NCI-H1436 treated with DMSO at 0.1 percent for 48 hours (cell line): ENCODE data around the gene PDE4D.
"Not testable (repeated sequence)": the region's sequence is repeated elsewhere in the genome, so short reads cannot be mapped to it uniquely, and the experiment has no call there.

Experiments used
- DNase-seq: peaks from one replicate; lab custom pipeline; 2025; lab: John Stamatoyannopoulos, UW

PDE4D gene

GRCh38 chr5:58965677-58966414 is 927.7 kb downstream of the PDE4D start:
- no peak for DNase-seq

GRCh38 chr5:58963821-58964220 is 929.7 kb downstream of the PDE4D start:
- no peak for DNase-seq

GRCh38 chr5:58963361-58963760 is 930.2 kb downstream of the PDE4D start:
- DNase-seq: no peak

GRCh38 chr5:58961631-58962280 is 931.8 kb downstream of the PDE4D start:
- DNase-seq: no peak

GRCh38 chr5:58958701-58959100 is 934.8 kb downstream of the PDE4D start:
- DNase-seq: no peak

- DNase-seq: not testable (repeated sequence)
These were observed 940.3 kb downstream of the PDE4D start for GRCh38 chr5:58953218-58953617.

GRCh38 chr5:58950224-58950623 is 943.3 kb downstream of the PDE4D start:
- no peak for DNase-seq

- no peak for DNase-seq
These were observed 947.3 kb downstream of the PDE4D start for GRCh38 chr5:58946230-58946629.

GRCh38 chr5:58944221-58944620 is 949.3 kb downstream of the PDE4D start:
- DNase-seq: no peak

GRCh38 chr5:58940446-58940845 is 953.1 kb downstream of the PDE4D start:
- no peak for DNase-seq

- DNase-seq: no peak
These were observed 953.9 kb downstream of the PDE4D start for GRCh38 chr5:58939664-58940063.

GRCh38 chr5:58938563-58939424 is 954.7 kb downstream of the PDE4D start:
- DNase-seq: no peak

- DNase-seq: no peak
These were observed 956.4 kb downstream of the PDE4D start for GRCh38 chr5:58937031-58937681.

- DNase-seq: no peak
These were observed 958.9 kb downstream of the PDE4D start for GRCh38 chr5:58934629-58935097.

- no peak for DNase-seq
These were observed 959.5 kb downstream of the PDE4D start for GRCh38 chr5:58933891-58934628.

GRCh38 chr5:58932057-58932612 is 961.4 kb downstream of the PDE4D start:
- no peak for DNase-seq

- DNase-seq: no peak
These were observed 963.0 kb downstream of the PDE4D start for GRCh38 chr5:58930520-58930919.

GRCh38 chr5:58929726-58930125 is 963.8 kb downstream of the PDE4D start:
- no peak for DNase-seq

- no peak for DNase-seq
These were observed 965.6 kb downstream of the PDE4D start for GRCh38 chr5:58927938-58928337.

GRCh38 chr5:58927181-58927580 is 966.3 kb downstream of the PDE4D start:
- DNase-seq: no peak

- DNase-seq: no peak
These were observed 967.0 kb downstream of the PDE4D start for GRCh38 chr5:58926541-58926935.
